Stomach (tissue), 9 donors: ENCODE results near the gene CD52. TPM values are rescaled to one million over a fixed set of nuclear protein-coding genes. Genes with fewer than 3 reads are reported as not detected.

Experiments used
- DNase-seq, 2 donors: peaks; one replicate each; pipeline versions ENCODE4 v3.0.0 to v3.0.0-alpha.2; 2013 to 2019
- H3K27ac ChIP-seq, 5 donors: fragments of 200-600 bp in 4 of 5; sonication (generic) in 4 of 5; one replicate each; pipeline ENCODE4 v1.5.1; 2013 to 2019; ENCODE audit warnings: mild to moderate bottlenecking in 1 of 5, moderate library complexity in 1 of 5
- H3K27me3 ChIP-seq, 3 donors: fragments of 200-600 bp; sonication (generic); one replicate each; pipeline ENCODE4 v1.5.1; 2017 to 2019; ENCODE audit warnings: mixed run types in 1 of 3
- H3K36me3 ChIP-seq, 4 donors: fragments of 200-600 bp; sonication (generic); 1 replicate in 3 of 4; 2 replicates in 1 of 4; pipeline ENCODE4 v1.5.1; 2016 to 2019
- H3K4me1 ChIP-seq, 4 donors: fragments of 200-600 bp; sonication (generic); one replicate each; pipeline ENCODE4 v1.5.1; 2016 to 2019
- H3K4me3 ChIP-seq, 4 donors: fragments of 200-600 bp; sonication (generic) in 3 of 4; one replicate each; pipeline ENCODE4 v1.5.1; 2016 to 2019; ENCODE audit warnings: mild to moderate bottlenecking in 1 of 4
- H3K9me3 ChIP-seq, 4 donors: fragments of 200-600 bp; sonication (generic); one replicate each; pipeline ENCODE4 v1.5.1; 2016 to 2019
- CTCF ChIP-seq, 7 experiments: fragments of 450-650 bp in 4 of 7; fragments of 200-600 bp in 3 of 7; sonication (generic) in 3 of 7; IDR thresholded peaks; one replicate each; pipeline ENCODE4 v1.5.1; 2016 to 2019; ENCODE audit warnings: antibody characterized with exemption in 7 of 7, control low read depth in 2 of 7, mild to moderate bottlenecking in 1 of 7
- EP300 ChIP-seq: sonication (generic); formaldehyde crosslinking; IDR thresholded peaks from one replicate; pipeline ENCODE4 v1.6.1; 2017; ENCODE audit warnings: antibody characterized with exemption
- POLR2A ChIP-seq, 4 donors: fragments of 450-650 bp; IDR thresholded peaks; one replicate each; pipeline ENCODE4 v1.6.1; 2016; ENCODE audit warnings: antibody characterized with exemption in 4 of 4, control low read depth in 2 of 4, mild to moderate bottlenecking in 1 of 4, moderate library complexity in 1 of 4
- POLR2AphosphoS5 ChIP-seq, 3 donors: sonication (generic); formaldehyde crosslinking; IDR thresholded peaks; one replicate each; pipeline ENCODE4 v1.6.1; 2016; ENCODE audit warnings: antibody characterized with exemption in 3 of 3
- WGBS, 5 donors: extraction: QIAGEN DNeasy Blood & Tissue Kit in 3 of 5; methylation state at CpG; one replicate each; pipeline versions ENCODE4 v1.1.5 to v1.1.7; 2013 to 2018; 5-methylcytosine and 5-hydroxymethylcytosine counted together
- intact Hi-C: fragments of 100-400 bp; cut with DNase I; formaldehyde crosslinking; loops from one replicate; pipeline ENCODE4 v1.15.1; 2023; ENCODE audit warnings: low total_unique reads
- polyA plus RNA-seq, 3 donors: library from polyadenylated mRNA; stranded (reverse); fragments of 200-250 nt; gene quantifications; one replicate each; pipeline ENCODE4 v1.2.3, GENCODE V29; 2013
- total RNA-seq, 5 donors: library from RNA; depleted of rRNA; stranded (reverse); fragments of >200 nt; gene quantifications; one replicate each; pipeline versions ENCODE4 v1.1.0 to v1.2.3, GENCODE V29; 2014 to 2016
- donor health status: healthy with polysubstance abuse.
- donor health status: Bipolar disorder and iron deficiency.
- donor health status: healthy.

CD52 gene
- total and polyA plus RNA-seq, 8 donors = 5.1 to 68.2 (median 21.2) TPM; not detected in 2

- peak; percentile 94 to 97 for DNase-seq
- peaks cover 0 to 25% (median 10%) of the 10 kb centered on the region in 4 donors for H3K4me1 ChIP-seq
- no peak overlapping the region for H3K4me3 ChIP-seq
- WGBS, 5 donors = 11 to 21% (median 15%) methylated on average over 11 to 16 of the region's 16 CpGs
- H3K27me3 ChIP-seq = peaks cover 0 to 14% (median 0%) of the 10 kb centered on the region in 3 donors
- H3K27ac ChIP-seq = no peak overlapping the region
- H3K9me3 ChIP-seq = no peaks in the 10 kb centered on the region
- H3K36me3 ChIP-seq = no peaks in the 10 kb centered on the region
- TF ChIP-seq CTCF (IDR thresholded peaks at IDR 0.05) = peak in 5 of 7 experiments; percentile 77 to 91 (median 90)
- TF ChIP-seq EP300 = no peak
- TF ChIP-seq POLR2A (IDR thresholded peaks at IDR 0.05) = no peak
- peak in 1 of 3 donors; percentile 69 for TF ChIP-seq POLR2AphosphoS5 (IDR thresholded peaks at IDR 0.05)
- intact Hi-C loops = loop anchor here (5.0 kb wide), 2 partner anchors 34 to 49 kb away; no protein-coding TSS in a partner anchor
Observed at GRCh38 chr1:26321315-26322041, 3.7 kb downstream of the CD52 start.

GRCh38 chr1:26322042-26322331 is 4.2 kb downstream of the CD52 start:
- TF ChIP-seq POLR2AphosphoS5 (IDR thresholded peaks at IDR 0.05) = no peak
- intact Hi-C loops = loop anchor here (5.0 kb wide), 2 partner anchors 35 to 50 kb away; no protein-coding TSS in a partner anchor
- Histone ChIP-seq H3K4me1 (peaks cover 0 to 24% (median 10%) of the 10 kb centered on the region in 4 donors), H3K27me3 (peaks cover 0 to 14% (median 0%) of the 10 kb centered on the region in 3 donors), H3K27ac (no peak overlapping the region), H3K36me3 (no peaks in the 10 kb centered on the region), H3K9me3 (no peaks in the 10 kb centered on the region), H3K4me3 (no peak overlapping the region)
- 54 to 78% (median 75%) methylated on average over 5 to 10 of the region's 10 CpGs for WGBS, 5 donors
- no peak for DNase-seq

- Histone ChIP-seq H3K9me3 (no peaks in the 10 kb centered on the region), H3K36me3 (no peaks in the 10 kb centered on the region), H3K4me3 (no peak overlapping the region), H3K27me3 (peaks cover 0 to 18% (median 0%) of the 10 kb centered on the region in 3 donors), H3K4me1 (peaks cover 0 to 13% (median 10%) of the 10 kb centered on the region in 4 donors), H3K27ac (no peak overlapping the region)
- 92 to 97% (median 92%) methylated on average over 2 of the region's 2 CpGs for WGBS, 5 donors
- TF ChIP-seq EP300 (no peak), POLR2AphosphoS5 (IDR thresholded peaks at IDR 0.05) (no peak)
- intact Hi-C loops = loop anchor here (5.0 kb wide), 2 partner anchors 36 to 51 kb away; no protein-coding TSS in a partner anchor
- DNase-seq = no peak
Observed at GRCh38 chr1:26323382-26323781, 5.6 kb downstream of the CD52 start.

GRCh38 chr1:26324550-26324949 is 6.8 kb downstream of the CD52 start:
- H3K36me3 ChIP-seq = no peaks in the 10 kb centered on the region
- intact Hi-C loops = loop anchor here (5.0 kb wide), 2 partner anchors 37 to 52 kb away; no protein-coding TSS in a partner anchor

GRCh38 chr1:26327956-26328362 is 10.2 kb downstream of the CD52 start:
- no peaks in the 10 kb centered on the region for H3K4me1 ChIP-seq
- H3K4me3 ChIP-seq = no peak overlapping the region
- no peaks in the 10 kb centered on the region for H3K36me3 ChIP-seq
- DNase-seq = no peak
- TF ChIP-seq POLR2AphosphoS5 (IDR thresholded peaks at IDR 0.05) = no peak
- TF ChIP-seq CTCF (IDR thresholded peaks at IDR 0.05) = no peak
- no peak for TF ChIP-seq POLR2A (IDR thresholded peaks at IDR 0.05)
- TF ChIP-seq EP300 = no peak
- WGBS, 5 donors = 73 to 88% (median 83%) methylated on average over 8 of the region's 8 CpGs
- H3K27me3 ChIP-seq = peaks cover 0 to 28% (median 0%) of the 10 kb centered on the region in 3 donors
- intact Hi-C loops = no loop called here
- no peak overlapping the region for H3K27ac ChIP-seq
- no peaks in the 10 kb centered on the region for H3K9me3 ChIP-seq

More at GRCh38 chr1:26324550-26324949, 6.8 kb downstream of the CD52 start:
- Histone ChIP-seq H3K27ac (no peak overlapping the region), H3K4me3 (no peak overlapping the region), H3K9me3 (no peaks in the 10 kb centered on the region), H3K27me3 (peaks cover 0 to 21% (median 0%) of the 10 kb centered on the region in 3 donors), H3K4me1 (peaks cover 0 to 13% (median 10%) of the 10 kb centered on the region in 4 donors)
- no peak for TF ChIP-seq CTCF (IDR thresholded peaks at IDR 0.05)
- TF ChIP-seq POLR2A (IDR thresholded peaks at IDR 0.05) = no peak
- TF ChIP-seq POLR2AphosphoS5 (IDR thresholded peaks at IDR 0.05) = no peak
- TF ChIP-seq EP300 = no peak
- 73 to 82% (median 78%) methylated on average over 3 of the region's 3 CpGs for WGBS, 5 donors
- no peak for DNase-seq
